Fibroblast of the aortic adventitia (primary cell): ENCODE data around the gene MUC21. TPM values are rescaled to one million over a fixed set of nuclear protein-coding genes. Genes with fewer than 3 reads are reported as not detected.
"Not testable (repeated sequence)": the region's sequence is repeated elsewhere in the genome, so short reads cannot be mapped to it uniquely, and the experiment has no call there.

Source experiments
- DNase-seq: peaks from one replicate; pipeline ENCODE4 v3.0.0-alpha.2; 2010; ENCODE audit warnings: low read depth
- H3K4me3 ChIP-seq: 2 replicates; pipeline ENCODE4 v1.5.1; 2011; ENCODE audit warnings: low read depth, mild to moderate bottlenecking, control low read depth, low read length, moderate library complexity
- total RNA-seq: library from RNA; depleted of rRNA; stranded (reverse); fragments of >200 nt; gene quantifications from 2 replicates; pipeline ENCODE4 v1.2.3, GENCODE V29; 2012; ENCODE audit warnings: low replicate concordance
- TF ChIP-seq, protein P1 (sequence below): IDR thresholded peaks from 2 replicates; pipeline ENCODE4 v1.5.1; 2011; ENCODE audit warnings: mild to moderate bottlenecking, low read length, control low read depth, inconsistent platforms; ENCODE audit not compliant: insufficient read depth

Gene MUC21
- total RNA-seq, 1 donor = not detected

- TF ChIP-seq, protein P1, sequence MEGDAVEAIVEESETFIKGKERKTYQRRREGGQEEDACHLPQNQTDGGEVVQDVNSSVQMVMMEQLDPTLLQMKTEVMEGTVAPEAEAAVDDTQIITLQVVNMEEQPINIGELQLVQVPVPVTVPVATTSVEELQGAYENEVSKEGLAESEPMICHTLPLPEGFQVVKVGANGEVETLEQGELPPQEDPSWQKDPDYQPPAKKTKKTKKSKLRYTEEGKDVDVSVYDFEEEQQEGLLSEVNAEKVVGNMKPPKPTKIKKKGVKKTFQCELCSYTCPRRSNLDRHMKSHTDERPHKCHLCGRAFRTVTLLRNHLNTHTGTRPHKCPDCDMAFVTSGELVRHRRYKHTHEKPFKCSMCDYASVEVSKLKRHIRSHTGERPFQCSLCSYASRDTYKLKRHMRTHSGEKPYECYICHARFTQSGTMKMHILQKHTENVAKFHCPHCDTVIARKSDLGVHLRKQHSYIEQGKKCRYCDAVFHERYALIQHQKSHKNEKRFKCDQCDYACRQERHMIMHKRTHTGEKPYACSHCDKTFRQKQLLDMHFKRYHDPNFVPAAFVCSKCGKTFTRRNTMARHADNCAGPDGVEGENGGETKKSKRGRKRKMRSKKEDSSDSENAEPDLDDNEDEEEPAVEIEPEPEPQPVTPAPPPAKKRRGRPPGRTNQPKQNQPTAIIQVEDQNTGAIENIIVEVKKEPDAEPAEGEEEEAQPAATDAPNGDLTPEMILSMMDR = no peak
Measured at GRCh38 chr6:30990422-30991086, 7.0 kb downstream of the MUC21 start.

GRCh38 chr6:30991891-30992290 is 8.4 kb downstream of the MUC21 start:
- no peak overlapping the region for H3K4me3 ChIP-seq
- TF ChIP-seq, protein P1 = no peak
- no peak for DNase-seq

More at GRCh38 chr6:30990422-30991086, 7.0 kb downstream of the MUC21 start:
- DNase-seq = no peak
- no peak overlapping the region for H3K4me3 ChIP-seq

DNA sequence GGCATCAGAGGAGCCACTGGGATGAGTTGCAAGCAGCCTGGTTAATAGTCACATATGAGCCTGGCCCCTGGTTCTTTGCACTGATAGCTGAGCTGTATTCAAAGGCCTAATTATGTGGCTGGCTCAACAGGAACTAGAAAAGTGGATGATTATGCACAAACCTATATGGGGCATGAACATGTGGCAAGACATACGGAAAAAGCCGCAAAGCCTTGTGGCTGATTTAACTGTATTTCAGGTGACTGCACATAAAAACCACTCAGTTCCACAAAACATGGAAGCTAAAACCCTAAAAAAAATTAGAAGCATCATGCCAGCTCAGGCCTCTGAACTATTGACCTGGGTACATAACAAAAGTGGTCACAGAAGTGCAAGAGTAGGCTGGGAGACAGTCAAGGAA is 13.8 kb downstream of the MUC21 start:
- DNase-seq = no peak
- TF ChIP-seq, protein P1 = no peak
- no peak overlapping the region for H3K4me3 ChIP-seq

GRCh38 chr6:30998785-30999184 is 15.3 kb downstream of the MUC21 start:
- TF ChIP-seq, protein P1 = no peak
- DNase-seq = no peak
- no peak overlapping the region for H3K4me3 ChIP-seq

GRCh38 chr6:31000067-31000860 is 16.7 kb downstream of the MUC21 start:
- not testable (repeated sequence) for H3K4me3 ChIP-seq, DNase-seq

- no peak overlapping the region for H3K4me3 ChIP-seq
- TF ChIP-seq, protein P1 = no peak
- DNase-seq = no peak
Measured at GRCh38 chr6:31001281-31001888, 17.9 kb downstream of the MUC21 start.

DNA sequence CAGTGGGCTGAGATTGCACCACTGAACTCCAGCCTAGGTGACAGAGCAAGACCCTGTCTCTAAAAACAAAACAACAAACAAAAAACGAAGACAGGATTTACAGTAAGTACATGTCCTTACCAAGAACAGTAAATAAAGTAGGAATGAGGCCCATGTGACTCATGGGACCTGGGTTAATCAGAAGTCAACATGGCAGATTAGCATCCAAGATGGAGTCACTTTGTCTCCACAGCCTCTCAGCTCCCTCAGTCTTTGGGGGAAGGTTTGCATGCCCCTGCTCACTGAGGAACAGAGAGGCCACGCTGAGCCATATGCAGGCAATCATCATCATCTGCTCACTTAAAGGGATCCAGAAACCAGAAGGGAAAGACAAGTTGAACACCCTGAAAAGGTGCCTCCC is 19.0 kb downstream of the MUC21 start:
- H3K4me3 ChIP-seq = no peak overlapping the region
- TF ChIP-seq, protein P1 = no peak
- DNase-seq = no peak
